GM12892 (cell line): ENCODE results near the gene MED25.

ENCODE experiments used
- POLR2A ChIP-seq: IDR thresholded peaks from 2 replicates; pipeline ENCODE4 v1.6.1; 2011; ENCODE audit warnings: low read depth, low read length, control low read depth
- POLR2AphosphoS5 ChIP-seq: IDR thresholded peaks from 2 replicates; pipeline ENCODE4 v1.6.1; 2011; ENCODE audit warnings: low read depth, low read length, control low read depth

DNA sequence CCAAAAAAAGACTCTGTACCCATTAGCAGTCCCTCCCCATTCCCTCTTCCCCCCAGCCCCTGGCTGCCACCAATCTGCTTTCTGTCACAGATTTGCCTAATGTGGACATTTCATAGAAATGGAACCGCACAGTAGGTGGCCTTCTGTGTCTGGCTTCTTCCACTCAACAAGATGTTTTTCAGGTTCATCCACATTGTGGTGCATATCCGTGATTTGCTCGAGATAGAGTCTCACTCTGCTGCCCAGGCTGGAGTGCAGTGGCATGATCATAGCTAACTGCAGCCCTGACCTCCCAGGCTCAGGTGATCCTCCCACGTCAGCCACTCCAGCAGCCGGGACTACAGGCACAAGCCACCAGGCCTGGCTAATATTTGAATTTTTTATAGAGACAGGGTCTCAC, 30.3 kb upstream of the MED25 start:
- TF ChIP-seq POLR2A: no peak
- TF ChIP-seq POLR2AphosphoS5: no peak
